Memory B cell (primary cell): ENCODE measurements around the gene ABCC3.
A peak's percentile ranks its signal among the peaks of the same experiment; 100 is the strongest.

Source experiments
- ATAC-seq: fragments of 150-1000 bp; cut with Tn5 transposase; 2 replicates; pipeline ENCODE4 v1.10.0; 2021; ENCODE audit warnings: low read depth, mild to moderate bottlenecking, moderate library complexity
- DNase-seq, 2 donors: peaks; one replicate each; pipeline ENCODE4 v3.0.0; 2022; ENCODE audit warnings: low spot score in 2 of 2
- H3K27ac Mint-ChIP-seq: one replicate; pipeline ENCODE4 v1.8.0; 2022; ENCODE audit warnings: mild to moderate bottlenecking, moderate library complexity, mixed read lengths
- H3K27me3 Mint-ChIP-seq: one replicate; pipeline ENCODE4 v1.8.0; 2022; ENCODE audit warnings: mixed read lengths
- H3K36me3 Mint-ChIP-seq: one replicate; pipeline ENCODE4 v1.8.0; 2022; ENCODE audit warnings: mild to moderate bottlenecking, mixed read lengths
- H3K4me1 Mint-ChIP-seq: one replicate; pipeline ENCODE4 v1.8.0; 2022; ENCODE audit warnings: mixed read lengths
- H3K4me3 Mint-ChIP-seq: one replicate; pipeline ENCODE4 v1.8.0; 2022; ENCODE audit warnings: mild to moderate bottlenecking, moderate library complexity, mixed read lengths
- H3K9me3 Mint-ChIP-seq: one replicate; pipeline ENCODE4 v1.8.0; 2022; ENCODE audit warnings: mixed read lengths

ABCC3 gene

GRCh38 chr17:50614471-50615051, 20.1 kb upstream of the ABCC3 start:
- Mint-ChIP-seq H3K27ac (no peak overlapping the region), H3K36me3 (peaks cover 2% of the 10 kb centered on the region), H3K9me3 (no peaks in the 10 kb centered on the region), H3K27me3 (peaks cover 14% of the 10 kb centered on the region), H3K4me1 (peaks cover 3% of the 10 kb centered on the region), H3K4me3 (no peak overlapping the region)
- no peak for DNase-seq
- ATAC-seq = no peak

GRCh38 chr17:50615828-50616227, 18.9 kb upstream of the ABCC3 start:
- DNase-seq (no peak), ATAC-seq (no peak)
- peaks cover 3% of the 10 kb centered on the region for H3K4me1 Mint-ChIP-seq
- H3K9me3 Mint-ChIP-seq = no peaks in the 10 kb centered on the region
- no peak overlapping the region for H3K4me3 Mint-ChIP-seq
- peaks cover 12% of the 10 kb centered on the region for H3K27me3 Mint-ChIP-seq
- no peak overlapping the region for H3K27ac Mint-ChIP-seq
- H3K36me3 Mint-ChIP-seq = peaks cover 2% of the 10 kb centered on the region

GRCh38 chr17:50618300-50618699, 16.4 kb upstream of the ABCC3 start:
- ATAC-seq = no peak
- Mint-ChIP-seq H3K27me3 (peaks cover 18% of the 10 kb centered on the region), H3K4me3 (no peak overlapping the region)

GRCh38 chr17:50618941-50619340, 15.7 kb upstream of the ABCC3 start:
- no peaks in the 10 kb centered on the region for H3K4me1 Mint-ChIP-seq
- H3K4me3 Mint-ChIP-seq = no peak overlapping the region
- ATAC-seq (no peak), DNase-seq (no peak)
- H3K36me3 Mint-ChIP-seq = no peaks in the 10 kb centered on the region
- no peak overlapping the region for H3K27ac Mint-ChIP-seq
- no peaks in the 10 kb centered on the region for H3K9me3 Mint-ChIP-seq
- peaks cover 24% of the 10 kb centered on the region for H3K27me3 Mint-ChIP-seq

More at GRCh38 chr17:50618300-50618699, 16.4 kb upstream of the ABCC3 start:
- H3K27ac Mint-ChIP-seq = no peak overlapping the region
- no peaks in the 10 kb centered on the region for H3K9me3 Mint-ChIP-seq
- no peaks in the 10 kb centered on the region for H3K36me3 Mint-ChIP-seq
- no peak for DNase-seq
- no peaks in the 10 kb centered on the region for H3K4me1 Mint-ChIP-seq

GRCh38 chr17:50619489-50619888, 15.2 kb upstream of the ABCC3 start:
- peaks cover 26% of the 10 kb centered on the region for H3K27me3 Mint-ChIP-seq
- no peaks in the 10 kb centered on the region for H3K4me1 Mint-ChIP-seq
- DNase-seq = no peak
- H3K36me3 Mint-ChIP-seq = no peaks in the 10 kb centered on the region
- no peak overlapping the region for H3K27ac Mint-ChIP-seq
- no peaks in the 10 kb centered on the region for H3K9me3 Mint-ChIP-seq
- no peak overlapping the region for H3K4me3 Mint-ChIP-seq
- no peak for ATAC-seq

GRCh38 chr17:50620237-50620636, 14.4 kb upstream of the ABCC3 start:
- Mint-ChIP-seq H3K4me1 (no peaks in the 10 kb centered on the region), H3K4me3 (no peak overlapping the region), H3K27me3 (peaks cover 25% of the 10 kb centered on the region), H3K9me3 (no peaks in the 10 kb centered on the region), H3K36me3 (no peaks in the 10 kb centered on the region), H3K27ac (no peak overlapping the region)
- ATAC-seq (no peak), DNase-seq (no peak)

- H3K27me3 Mint-ChIP-seq = peaks cover 30% of the 10 kb centered on the region
- DNase-seq (no peak), ATAC-seq (no peak)
- no peaks in the 10 kb centered on the region for H3K36me3 Mint-ChIP-seq
- no peaks in the 10 kb centered on the region for H3K9me3 Mint-ChIP-seq
- peaks cover 3% of the 10 kb centered on the region for H3K4me1 Mint-ChIP-seq
- H3K4me3 Mint-ChIP-seq = no peak overlapping the region
- H3K27ac Mint-ChIP-seq = no peak overlapping the region
Measured at GRCh38 chr17:50620858-50621257, 13.8 kb upstream of the ABCC3 start.

GRCh38 chr17:50621574-50622031, 13.1 kb upstream of the ABCC3 start:
- Mint-ChIP-seq H3K4me3 (no peak overlapping the region), H3K36me3 (no peaks in the 10 kb centered on the region), H3K27ac (no peak overlapping the region), H3K9me3 (no peaks in the 10 kb centered on the region), H3K4me1 (peaks cover 3% of the 10 kb centered on the region), H3K27me3 (peaks cover 32% of the 10 kb centered on the region)
- DNase-seq = no peak
- no peak for ATAC-seq

- H3K27me3 Mint-ChIP-seq = peaks cover 38% of the 10 kb centered on the region
- ATAC-seq = no peak
- H3K27ac Mint-ChIP-seq = no peak overlapping the region
- no peaks in the 10 kb centered on the region for H3K9me3 Mint-ChIP-seq
- H3K4me1 Mint-ChIP-seq = peaks cover 3% of the 10 kb centered on the region
- no peak for DNase-seq
- no peak overlapping the region for H3K4me3 Mint-ChIP-seq
- no peaks in the 10 kb centered on the region for H3K36me3 Mint-ChIP-seq
Measured at GRCh38 chr17:50624321-50624934, 10.3 kb upstream of the ABCC3 start.

GRCh38 chr17:50625032-50625871, 9.4 kb upstream of the ABCC3 start:
- Mint-ChIP-seq H3K27ac (no peak overlapping the region), H3K4me1 (peaks cover 3% of the 10 kb centered on the region), H3K27me3 (peaks cover 37% of the 10 kb centered on the region), H3K36me3 (no peaks in the 10 kb centered on the region), H3K4me3 (no peak overlapping the region), H3K9me3 (no peaks in the 10 kb centered on the region)
- no peak for DNase-seq
- no peak for ATAC-seq

- Mint-ChIP-seq H3K9me3 (no peaks in the 10 kb centered on the region), H3K36me3 (no peaks in the 10 kb centered on the region), H3K27me3 (peaks cover 40% of the 10 kb centered on the region), H3K27ac (no peak overlapping the region), H3K4me3 (no peak overlapping the region), H3K4me1 (peaks cover 3% of the 10 kb centered on the region)
- ATAC-seq = peak; percentile 75
- peak; percentile 40 to 64 for DNase-seq
Measured at GRCh38 chr17:50626037-50626574, 8.6 kb upstream of the ABCC3 start.

GRCh38 chr17:50627036-50627781, 7.5 kb upstream of the ABCC3 start:
- Mint-ChIP-seq H3K27ac (no peak overlapping the region), H3K4me3 (no peak overlapping the region), H3K36me3 (no peaks in the 10 kb centered on the region), H3K27me3 (peaks cover 39% of the 10 kb centered on the region), H3K9me3 (no peaks in the 10 kb centered on the region), H3K4me1 (peaks cover 6% of the 10 kb centered on the region)
- DNase-seq (no peak), ATAC-seq (no peak)

- peaks cover 6% of the 10 kb centered on the region for H3K4me1 Mint-ChIP-seq
- H3K4me3 Mint-ChIP-seq = no peak overlapping the region
- H3K27ac Mint-ChIP-seq = no peak overlapping the region
- no peaks in the 10 kb centered on the region for H3K9me3 Mint-ChIP-seq
- no peak for ATAC-seq
- DNase-seq = no peak
- H3K36me3 Mint-ChIP-seq = no peaks in the 10 kb centered on the region
- H3K27me3 Mint-ChIP-seq = peaks cover 40% of the 10 kb centered on the region
Measured at GRCh38 chr17:50627782-50628601, 6.7 kb upstream of the ABCC3 start.
